Ishikawa (cell line): Measurements from ENCODE around the gene NUP54.

Experiments
- CEBPB ChIP-seq: IDR thresholded peaks from 2 replicates; pipeline ENCODE4 v1.6.1; 2012
- CREB1 ChIP-seq: IDR thresholded peaks from 2 replicates; pipeline ENCODE4 v1.6.1; 2012; ENCODE audit warnings: low read depth
- EGR1 ChIP-seq: IDR thresholded peaks from 2 replicates; pipeline ENCODE4 v1.6.1; 2012
- EP300 ChIP-seq: IDR thresholded peaks from 2 replicates; pipeline ENCODE4 v1.6.1; 2012; ENCODE audit warnings: borderline replicate concordance
- FOXM1 ChIP-seq: IDR thresholded peaks from 2 replicates; pipeline ENCODE4 v1.6.1; 2012; ENCODE audit warnings: low read depth, borderline replicate concordance
- MAX ChIP-seq: IDR thresholded peaks from 2 replicates; pipeline ENCODE4 v1.6.1; 2012
- RAD21 ChIP-seq: IDR thresholded peaks from 2 replicates; pipeline ENCODE4 v1.6.1; 2012; ENCODE audit warnings: low read depth
- TEAD4 ChIP-seq: IDR thresholded peaks from 2 replicates; pipeline ENCODE4 v1.6.1; 2012
- USF1 ChIP-seq: IDR thresholded peaks from 2 replicates; pipeline ENCODE4 v1.6.1; 2012
- YY1 ChIP-seq: IDR thresholded peaks from 2 replicates; pipeline ENCODE4 v1.6.1; 2012; ENCODE audit warnings: low read depth
- ZBTB7A ChIP-seq: IDR thresholded peaks from 2 replicates; pipeline ENCODE4 v1.6.1; 2012; ENCODE audit warnings: low read depth

GRCh38 chr4:76088719-76089118 is 59.5 kb downstream of the NUP54 start:
- TF ChIP-seq CREB1, result no peak
- TF ChIP-seq FOXM1, result no peak
- no peak for TF ChIP-seq RAD21
- TF ChIP-seq MAX, result no peak
- TF ChIP-seq EGR1, result no peak
- no peak for TF ChIP-seq EP300
- no peak for TF ChIP-seq USF1
- TF ChIP-seq TEAD4, result no peak
- no peak for TF ChIP-seq YY1
- no peak for TF ChIP-seq ZBTB7A
- no peak for TF ChIP-seq CEBPB
